ENCODE results near the gene PEF1. TPM values are rescaled to one million over a fixed set of nuclear protein-coding genes. Genes with fewer than 3 reads are reported as not detected.

PEF1 gene
- total and polyA plus RNA-seq, 2 donors (not counting 1 experiment from before 2014, with no cell fraction given), result 36.7 to 49.4 TPM

- TF ChIP-seq EZH2 (IDR thresholded peaks at IDR 0.05; ENCODE audit: borderline replicate concordance, insufficient read depth, low read depth, low read length, poor library complexity, severe bottlenecking) (no peak), CTCF (IDR thresholded peaks at IDR 0.05) (no peak)
- DNase-seq (no peak), ATAC-seq (ENCODE audit: low read depth) (no peak)
- Histone ChIP-seq H3K4me3 (ENCODE audit: control extremely low read depth in 1 of 5, extremely low read depth in 1 of 5, insufficient read depth in 1 of 5, low read depth in 2 of 5, low read length in 4 of 5) (no peak overlapping the region), H3K27ac (ENCODE audit: low read length in 2 of 2) (no peak overlapping the region), H3K27me3 (replicated peaks in 1 of 4; ENCODE audit: control extremely low read depth in 1 of 4, control insufficient read depth in 3 of 4, insufficient read depth in 4 of 4, low read length in 3 of 4) (no peaks in the 10 kb centered on the region), H3K4me1 (ENCODE audit: control insufficient read depth in 2 of 2, insufficient read depth in 2 of 2, low read length in 2 of 2) (no peaks in the 10 kb centered on the region), H2AFZ (ENCODE audit: insufficient read depth, low read depth, low read length, poor library complexity, severe bottlenecking) (no peak overlapping the region), H3K9me3 (ENCODE audit: control extremely low read depth in 1 of 3, control insufficient read depth in 2 of 3, insufficient read depth in 1 of 3, low read length in 2 of 3) (no peaks in the 10 kb centered on the region), H3K79me2 (ENCODE audit: control insufficient read depth, insufficient read depth, low read length) (no peaks in the 10 kb centered on the region), H3K9ac (ENCODE audit: low read length) (no peak overlapping the region), H4K20me1 (ENCODE audit: control insufficient read depth, insufficient read depth, low read length, poor library complexity, severe bottlenecking) (no peaks in the 10 kb centered on the region), H3K36me3 (replicated peaks in 1 of 2; ENCODE audit: control extremely low read depth in 1 of 2, control insufficient read depth in 1 of 2, extremely low read depth in 1 of 2, insufficient read depth in 2 of 2, low read length in 1 of 2) (peaks cover 0 to 37% of the 10 kb centered on the region in 2 experiments), H3K4me2 (replicated peaks; ENCODE audit: low read depth, low read length, poor library complexity, severe bottlenecking) (no peak overlapping the region)
- WGBS (ENCODE audit: insufficient coverage), result 95% methylated on average over 23 of the region's 23 CpGs
- no peak overlapping the region for H3K27ac Mint-ChIP-seq
- intact Hi-C loops (cut with micrococcal nuclease), result no loop called here
- no peaks in the 10 kb centered on the region for H3K9me3 Mint-ChIP-seq (ENCODE audit: insufficient read depth)
- H3K4me1 Mint-ChIP-seq, result peaks cover 2% of the 10 kb centered on the region
- no peaks in the 10 kb centered on the region for H3K27me3 Mint-ChIP-seq
- no peak overlapping the region for H3K4me3 Mint-ChIP-seq
- ChIA-PET POLR2A (no interaction called here), CTCF (interaction anchor here (0.8 to 1.5 kb wide), 2 partner anchors 8 to 63 kb away, joined by 3 to 4 read pairs; no protein-coding TSS in a partner anchor)
Observed at GRCh38 chr1:31626223-31627207, 18.2 kb downstream of the PEF1 start.
